Activated CD8-positive, alpha-beta memory T cell treated with anti-CD3 and anti-CD28 coated beads, Interleukin-2, amount 50 U/mL, for 48 hours (primary cell): ENCODE results near the gene KRTAP9-2.
"Not testable (repeated sequence)": the region's sequence is repeated elsewhere in the genome, so short reads cannot be mapped to it uniquely, and the experiment has no call there.

Source experiments
- DNase-seq: peaks from one replicate; pipeline ENCODE4 v3.0.0-alpha.2; 2020

The KRTAP9-2 gene

GRCh38 chr17:41237116-41237515, 10.7 kb downstream of the KRTAP9-2 start:
- not testable (repeated sequence) for DNase-seq

GRCh38 chr17:41237949-41238437, 11.5 kb downstream of the KRTAP9-2 start, which contains the start of gene KRTAP9-8:
Gene KRTAP9-8, plus strand, starts transcription at chr17:41237999. Its CDS starts 53 bp downstream, at chr17:41238052.
- not testable (repeated sequence) for DNase-seq

GRCh38 chr17:41246995-41247787, 20.7 kb downstream of the KRTAP9-2 start:
- not testable (repeated sequence) for DNase-seq

- not testable (repeated sequence) for DNase-seq
Measured at GRCh38 chr17:41249637-41250240, 23.3 kb downstream of the KRTAP9-2 start, which contains the start of gene KRTAP9-4. Gene KRTAP9-4, plus strand, starts transcription at chr17:41249687. Its CDS starts 34 bp downstream, at chr17:41249721.

- DNase-seq: no peak
Measured at GRCh38 chr17:41251261-41251660, 24.8 kb downstream of the KRTAP9-2 start.

GRCh38 chr17:41254861-41255260, 28.4 kb downstream of the KRTAP9-2 start:
- no peak for DNase-seq

- not testable (repeated sequence) for DNase-seq
Measured at GRCh38 chr17:41255381-41256290, 29.2 kb downstream of the KRTAP9-2 start, which contains the start of gene KRTAP9-9. Gene KRTAP9-9, plus strand, starts transcription at chr17:41255384.

- no peak for DNase-seq
Measured at GRCh38 chr17:41256291-41256685, 29.8 kb downstream of the KRTAP9-2 start.

GRCh38 chr17:41258406-41258805, 32.0 kb downstream of the KRTAP9-2 start:
- DNase-seq: no peak

- no peak for DNase-seq
Measured at GRCh38 chr17:41263212-41263611, 36.8 kb downstream of the KRTAP9-2 start.

- DNase-seq: no peak
Measured at GRCh38 chr17:41264599-41264998, 38.2 kb downstream of the KRTAP9-2 start.

- no peak for DNase-seq
Measured at GRCh38 chr17:41265078-41265477, 38.6 kb downstream of the KRTAP9-2 start, which contains the start of gene KRTAP9-6. Gene KRTAP9-6, plus strand, starts transcription at chr17:41265378. Its CDS starts 0 bp downstream, at chr17:41265378.

GRCh38 chr17:41267711-41268110, 41.3 kb downstream of the KRTAP9-2 start:
- no peak for DNase-seq

- not testable (repeated sequence) for DNase-seq
Measured at GRCh38 chr17:41271323-41271722, 44.9 kb downstream of the KRTAP9-2 start.

- DNase-seq: no peak
Measured at GRCh38 chr17:41271858-41272257, 45.4 kb downstream of the KRTAP9-2 start.

- not testable (repeated sequence) for DNase-seq
Measured at GRCh38 chr17:41275648-41276190, 49.3 kb downstream of the KRTAP9-2 start, which contains the start of gene KRTAP9-7. Gene KRTAP9-7, plus strand, starts transcription at chr17:41275698. Its CDS starts 0 bp downstream, at chr17:41275698.
